MM.1S (cell line): ENCODE results near the gene RCBTB1.

ENCODE experiments used
- EZH2 ChIP-seq: fragments of 300-600 bp; sonication (generic); optimal IDR thresholded peaks from 2 replicates; pipeline ENCODE3; 2017; ENCODE audit warnings: low read depth, mild to moderate bottlenecking, antibody characterized with exemption, low read length, mixed read lengths
- TF ChIP-seq, protein P1 (sequence below): fragments of 300-600 bp; sonication (generic); IDR thresholded peaks from 2 replicates; pipeline ENCODE4 v1.5.1; 2016; ENCODE audit warnings: antibody characterized with exemption, low read length, mixed read lengths

DNA sequence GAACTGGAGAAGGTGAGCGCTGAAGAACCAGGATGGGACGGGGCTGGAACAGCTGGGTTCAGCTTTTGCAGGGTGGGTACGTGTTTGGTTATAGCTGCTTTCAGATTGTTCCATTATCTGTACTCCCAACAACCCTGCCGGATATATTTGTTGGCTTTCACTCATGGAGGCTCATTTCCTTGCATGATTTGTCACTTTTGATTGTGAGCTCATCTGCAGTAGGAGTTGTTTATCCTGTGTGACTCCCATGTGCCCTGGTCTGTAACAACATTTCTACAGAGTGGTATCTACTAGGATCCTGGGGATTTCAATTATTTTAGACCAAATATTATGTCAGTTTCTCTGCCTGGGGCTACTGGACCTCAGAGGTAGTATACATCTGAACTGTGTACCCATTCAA lies 48.4 kb upstream of the RCBTB1 start:
- TF ChIP-seq, protein P1, sequence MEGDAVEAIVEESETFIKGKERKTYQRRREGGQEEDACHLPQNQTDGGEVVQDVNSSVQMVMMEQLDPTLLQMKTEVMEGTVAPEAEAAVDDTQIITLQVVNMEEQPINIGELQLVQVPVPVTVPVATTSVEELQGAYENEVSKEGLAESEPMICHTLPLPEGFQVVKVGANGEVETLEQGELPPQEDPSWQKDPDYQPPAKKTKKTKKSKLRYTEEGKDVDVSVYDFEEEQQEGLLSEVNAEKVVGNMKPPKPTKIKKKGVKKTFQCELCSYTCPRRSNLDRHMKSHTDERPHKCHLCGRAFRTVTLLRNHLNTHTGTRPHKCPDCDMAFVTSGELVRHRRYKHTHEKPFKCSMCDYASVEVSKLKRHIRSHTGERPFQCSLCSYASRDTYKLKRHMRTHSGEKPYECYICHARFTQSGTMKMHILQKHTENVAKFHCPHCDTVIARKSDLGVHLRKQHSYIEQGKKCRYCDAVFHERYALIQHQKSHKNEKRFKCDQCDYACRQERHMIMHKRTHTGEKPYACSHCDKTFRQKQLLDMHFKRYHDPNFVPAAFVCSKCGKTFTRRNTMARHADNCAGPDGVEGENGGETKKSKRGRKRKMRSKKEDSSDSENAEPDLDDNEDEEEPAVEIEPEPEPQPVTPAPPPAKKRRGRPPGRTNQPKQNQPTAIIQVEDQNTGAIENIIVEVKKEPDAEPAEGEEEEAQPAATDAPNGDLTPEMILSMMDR: no peak
- TF ChIP-seq EZH2: no peak
